HepG2 (cell line): ENCODE results near the gene NCOA5. TPM values are rescaled to one million over a fixed set of nuclear protein-coding genes. Genes with fewer than 3 reads are reported as not detected.

ENCODE experiments used
- ATF7 ChIP-seq, 2 experiments: fragments of 450-650 bp in 1 of 2; sonication (generic) in 1 of 2; formaldehyde crosslinking in 1 of 2; IDR thresholded peaks; 2 replicates each; pipeline versions ENCODE4 v1.4.0 to v1.6.1; 2016 to 2020; ENCODE audit warnings: antibody characterized with exemption in 1 of 2, mild to moderate bottlenecking in 1 of 2, missing genetic modification reagents in 1 of 2
- CHCHD3 ChIP-seq: sonication (generic); formaldehyde crosslinking; IDR thresholded peaks from 2 replicates; pipeline ENCODE4 v1.8.0; 2022; ENCODE audit warnings: mild to moderate bottlenecking, missing genetic modification reagents, moderate library complexity
- FOXC1 ChIP-seq: sonication (generic); formaldehyde crosslinking; IDR thresholded peaks from 2 replicates; pipeline ENCODE4 v1.8.0; 2022; ENCODE audit warnings: mild to moderate bottlenecking, missing genetic modification reagents, borderline replicate concordance
- HDAC1 ChIP-seq: sonication (generic); formaldehyde crosslinking; IDR thresholded peaks from 2 replicates; pipeline ENCODE4 v1.5.1; 2020; ENCODE audit warnings: mild to moderate bottlenecking, missing genetic modification reagents
- MZF1 ChIP-seq: sonication (generic); formaldehyde crosslinking; IDR thresholded peaks from 2 replicates; pipeline ENCODE4 v1.8.1; 2023; ENCODE audit warnings: mild to moderate bottlenecking, missing genetic modification reagents, borderline replicate concordance
- NRL ChIP-seq: sonication (generic); formaldehyde crosslinking; IDR thresholded peaks from 2 replicates; pipeline ENCODE4 v1.5.0; 2020; ENCODE audit warnings: missing genetic modification reagents, mild to moderate bottlenecking, moderate library complexity, borderline replicate concordance
- RBAK ChIP-seq: sonication (generic); formaldehyde crosslinking; IDR thresholded peaks from 2 replicates; pipeline ENCODE4 v1.5.1; 2020; ENCODE audit warnings: mild to moderate bottlenecking, missing genetic modification reagents
- RXRB ChIP-seq: IDR thresholded peaks from 2 replicates; pipeline ENCODE4 v1.6.1; 2016; ENCODE audit warnings: borderline replicate concordance, missing genetic modification reagents, missing compliant biosample characterization
- SPEN ChIP-seq: sonication (generic); formaldehyde crosslinking; IDR thresholded peaks from 2 replicates; pipeline ENCODE4 v1.5.1; 2020; ENCODE audit warnings: low read depth, mild to moderate bottlenecking, missing genetic modification reagents
- XRCC5 ChIP-seq: fragments of 200-400 bp; formaldehyde crosslinking; optimal IDR thresholded peaks from 2 replicates; pipeline ENCODE3; 2017; ENCODE audit warnings: mild to moderate bottlenecking, low read length
- ZNF460 ChIP-seq: sonication (generic); formaldehyde crosslinking; IDR thresholded peaks from 2 replicates; pipeline ENCODE4 v1.5.1; 2020; ENCODE audit warnings: missing genetic modification reagents, mild to moderate bottlenecking, borderline replicate concordance
- ZNF660 ChIP-seq: sonication (generic); formaldehyde crosslinking; IDR thresholded peaks from 2 replicates; pipeline ENCODE4 v1.5.1; 2020; ENCODE audit warnings: mild to moderate bottlenecking, low read depth, missing genetic modification reagents, borderline replicate concordance
- ZNF672 ChIP-seq: sonication (generic); formaldehyde crosslinking; IDR thresholded peaks from 2 replicates; pipeline ENCODE4 v1.8.1; 2022; ENCODE audit warnings: missing genetic modification reagents
- ZNF720 ChIP-seq: sonication (generic); formaldehyde crosslinking; IDR thresholded peaks from 2 replicates; pipeline ENCODE4 v1.4.0; 2020; ENCODE audit warnings: missing genetic modification reagents
- ZNF768 ChIP-seq: sonication (generic); formaldehyde crosslinking; IDR thresholded peaks from 2 replicates; pipeline ENCODE4 v1.4.0; 2020; ENCODE audit warnings: missing genetic modification reagents
- polyA plus RNA-seq, 8 experiments: library from polyadenylated mRNA; depleted of rRNA in 3 of 8; stranded (reverse) in 7 of 8; unstranded in 1 of 8; fragments of >200 nt; fragmentation: Illumina TruSeq in 4 of 8; extraction: Trizol in 4 of 8; gene quantifications; 2 replicates each; pipeline versions ENCODE4 v1.2.1 to v1.2.3, GENCODE V29; 2011 to 2016; ENCODE audit warnings: low read depth in 4 of 8, missing spikeins in 1 of 8, mixed read lengths in 1 of 8; ENCODE audit not compliant: insufficient read depth in 1 of 8
- total RNA-seq, 5 experiments: library from RNA; depleted of rRNA; stranded (reverse); fragments of >200 nt; fragmentation: Illumina TruSeq; extraction: Trizol; gene quantifications; 2 replicates each; pipeline ENCODE4 v1.2.3, GENCODE V29; 2016; ENCODE audit warnings: low read depth in 1 of 5
- TF ChIP-seq, protein P1 (sequence below): sonication (generic); formaldehyde crosslinking; IDR thresholded peaks from 2 replicates; pipeline ENCODE4 v1.4.0; 2020; ENCODE audit warnings: low read depth, mild to moderate bottlenecking, missing genetic modification reagents
- TF ChIP-seq, protein P2 (sequence below): sonication (generic); formaldehyde crosslinking; IDR thresholded peaks from 2 replicates; pipeline ENCODE4 v1.5.1; 2020; ENCODE audit warnings: mild to moderate bottlenecking, moderate library complexity, missing genetic modification reagents
- TF ChIP-seq, protein P3 (sequence below): sonication (generic); formaldehyde crosslinking; IDR thresholded peaks from 2 replicates; pipeline ENCODE4 v1.4.0; 2020; ENCODE audit warnings: missing genetic modification reagents
- TF ChIP-seq, protein P4 (sequence below): sonication (generic); formaldehyde crosslinking; IDR thresholded peaks from 2 replicates; pipeline ENCODE4 v1.4.0; 2020; ENCODE audit warnings: low read depth, missing genetic modification reagents

The NCOA5 gene
- total and polyA plus RNA-seq, 2 of the 13 experiments (the other 11 are each of a cell fraction or from before 2014, with no cell fraction given) = 16.5 to 28.4 TPM

DNA sequence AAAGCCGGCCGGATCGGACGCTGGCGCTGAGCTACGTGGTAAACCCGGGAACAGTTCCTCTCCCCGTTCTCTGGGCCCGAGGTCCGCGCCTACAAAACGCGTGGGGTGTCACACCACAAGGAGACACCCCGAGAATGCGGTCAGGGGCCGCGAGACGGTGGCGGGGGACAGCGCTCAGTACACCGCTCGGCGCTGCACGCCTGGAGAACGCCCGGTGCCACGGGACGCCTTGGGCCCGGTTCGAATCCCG is 670 bp downstream of the NCOA5 start (continued):
- TF ChIP-seq ZNF460 (CRISPR knock-in tag) (no peak), CHCHD3 (CRISPR knock-in tag) (no peak), XRCC5 (no peak), NRL (CRISPR knock-in tag) (no peak), ZNF672 (CRISPR knock-in tag) (no peak), FOXC1 (no peak), ZNF660 (CRISPR knock-in tag) (peak; percentile 29; the same call in 1 of the 2 replicates), HDAC1 (CRISPR knock-in tag) (peak; percentile 76), ZNF768 (no peak; the same call in 1 of the 2 replicates), MZF1 (peak; percentile 95; the same call in 1 of the 2 replicates), ATF7 (IDR thresholded peaks at IDR 0.05) (no peak), ATF7 (CRISPR knock-in tag; IDR thresholded peaks at IDR 0.05) (no peak), RXRB (CRISPR knock-in tag) (no peak), SPEN (CRISPR knock-in tag) (no peak), ZNF720 (no peak), RBAK (peak; percentile 22; the same call in 1 of the 2 replicates)
- TF ChIP-seq, protein P1, sequence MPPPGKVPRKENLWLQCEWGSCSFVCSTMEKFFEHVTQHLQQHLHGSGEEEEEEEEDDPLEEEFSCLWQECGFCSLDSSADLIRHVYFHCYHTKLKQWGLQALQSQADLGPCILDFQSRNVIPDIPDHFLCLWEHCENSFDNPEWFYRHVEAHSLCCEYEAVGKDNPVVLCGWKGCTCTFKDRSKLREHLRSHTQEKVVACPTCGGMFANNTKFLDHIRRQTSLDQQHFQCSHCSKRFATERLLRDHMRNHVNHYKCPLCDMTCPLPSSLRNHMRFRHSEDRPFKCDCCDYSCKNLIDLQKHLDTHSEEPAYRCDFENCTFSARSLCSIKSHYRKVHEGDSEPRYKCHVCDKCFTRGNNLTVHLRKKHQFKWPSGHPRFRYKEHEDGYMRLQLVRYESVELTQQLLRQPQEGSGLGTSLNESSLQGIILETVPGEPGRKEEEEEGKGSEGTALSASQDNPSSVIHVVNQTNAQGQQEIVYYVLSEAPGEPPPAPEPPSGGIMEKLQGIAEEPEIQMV (CRISPR knock-in tag) = no peak
- TF ChIP-seq, protein P2, sequence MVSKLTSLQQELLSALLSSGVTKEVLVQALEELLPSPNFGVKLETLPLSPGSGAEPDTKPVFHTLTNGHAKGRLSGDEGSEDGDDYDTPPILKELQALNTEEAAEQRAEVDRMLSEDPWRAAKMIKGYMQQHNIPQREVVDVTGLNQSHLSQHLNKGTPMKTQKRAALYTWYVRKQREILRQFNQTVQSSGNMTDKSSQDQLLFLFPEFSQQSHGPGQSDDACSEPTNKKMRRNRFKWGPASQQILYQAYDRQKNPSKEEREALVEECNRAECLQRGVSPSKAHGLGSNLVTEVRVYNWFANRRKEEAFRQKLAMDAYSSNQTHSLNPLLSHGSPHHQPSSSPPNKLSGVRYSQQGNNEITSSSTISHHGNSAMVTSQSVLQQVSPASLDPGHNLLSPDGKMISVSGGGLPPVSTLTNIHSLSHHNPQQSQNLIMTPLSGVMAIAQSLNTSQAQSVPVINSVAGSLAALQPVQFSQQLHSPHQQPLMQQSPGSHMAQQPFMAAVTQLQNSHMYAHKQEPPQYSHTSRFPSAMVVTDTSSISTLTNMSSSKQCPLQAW (CRISPR knock-in tag) = 0 out of 2 replicates have a peak, but pooled peaks have one; percentile 22
- TF ChIP-seq, protein P3, sequence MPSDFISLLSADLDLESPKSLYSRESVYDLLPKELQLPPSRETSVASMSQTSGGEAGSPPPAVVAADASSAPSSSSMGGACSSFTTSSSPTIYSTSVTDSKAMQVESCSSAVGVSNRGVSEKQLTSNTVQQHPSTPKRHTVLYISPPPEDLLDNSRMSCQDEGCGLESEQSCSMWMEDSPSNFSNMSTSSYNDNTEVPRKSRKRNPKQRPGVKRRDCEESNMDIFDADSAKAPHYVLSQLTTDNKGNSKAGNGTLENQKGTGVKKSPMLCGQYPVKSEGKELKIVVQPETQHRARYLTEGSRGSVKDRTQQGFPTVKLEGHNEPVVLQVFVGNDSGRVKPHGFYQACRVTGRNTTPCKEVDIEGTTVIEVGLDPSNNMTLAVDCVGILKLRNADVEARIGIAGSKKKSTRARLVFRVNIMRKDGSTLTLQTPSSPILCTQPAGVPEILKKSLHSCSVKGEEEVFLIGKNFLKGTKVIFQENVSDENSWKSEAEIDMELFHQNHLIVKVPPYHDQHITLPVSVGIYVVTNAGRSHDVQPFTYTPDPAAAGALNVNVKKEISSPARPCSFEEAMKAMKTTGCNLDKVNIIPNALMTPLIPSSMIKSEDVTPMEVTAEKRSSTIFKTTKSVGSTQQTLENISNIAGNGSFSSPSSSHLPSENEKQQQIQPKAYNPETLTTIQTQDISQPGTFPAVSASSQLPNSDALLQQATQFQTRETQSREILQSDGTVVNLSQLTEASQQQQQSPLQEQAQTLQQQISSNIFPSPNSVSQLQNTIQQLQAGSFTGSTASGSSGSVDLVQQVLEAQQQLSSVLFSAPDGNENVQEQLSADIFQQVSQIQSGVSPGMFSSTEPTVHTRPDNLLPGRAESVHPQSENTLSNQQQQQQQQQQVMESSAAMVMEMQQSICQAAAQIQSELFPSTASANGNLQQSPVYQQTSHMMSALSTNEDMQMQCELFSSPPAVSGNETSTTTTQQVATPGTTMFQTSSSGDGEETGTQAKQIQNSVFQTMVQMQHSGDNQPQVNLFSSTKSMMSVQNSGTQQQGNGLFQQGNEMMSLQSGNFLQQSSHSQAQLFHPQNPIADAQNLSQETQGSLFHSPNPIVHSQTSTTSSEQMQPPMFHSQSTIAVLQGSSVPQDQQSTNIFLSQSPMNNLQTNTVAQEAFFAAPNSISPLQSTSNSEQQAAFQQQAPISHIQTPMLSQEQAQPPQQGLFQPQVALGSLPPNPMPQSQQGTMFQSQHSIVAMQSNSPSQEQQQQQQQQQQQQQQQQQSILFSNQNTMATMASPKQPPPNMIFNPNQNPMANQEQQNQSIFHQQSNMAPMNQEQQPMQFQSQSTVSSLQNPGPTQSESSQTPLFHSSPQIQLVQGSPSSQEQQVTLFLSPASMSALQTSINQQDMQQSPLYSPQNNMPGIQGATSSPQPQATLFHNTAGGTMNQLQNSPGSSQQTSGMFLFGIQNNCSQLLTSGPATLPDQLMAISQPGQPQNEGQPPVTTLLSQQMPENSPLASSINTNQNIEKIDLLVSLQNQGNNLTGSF = peak; percentile 3; the same call in 1 of the 2 replicates
- TF ChIP-seq, protein P4, sequence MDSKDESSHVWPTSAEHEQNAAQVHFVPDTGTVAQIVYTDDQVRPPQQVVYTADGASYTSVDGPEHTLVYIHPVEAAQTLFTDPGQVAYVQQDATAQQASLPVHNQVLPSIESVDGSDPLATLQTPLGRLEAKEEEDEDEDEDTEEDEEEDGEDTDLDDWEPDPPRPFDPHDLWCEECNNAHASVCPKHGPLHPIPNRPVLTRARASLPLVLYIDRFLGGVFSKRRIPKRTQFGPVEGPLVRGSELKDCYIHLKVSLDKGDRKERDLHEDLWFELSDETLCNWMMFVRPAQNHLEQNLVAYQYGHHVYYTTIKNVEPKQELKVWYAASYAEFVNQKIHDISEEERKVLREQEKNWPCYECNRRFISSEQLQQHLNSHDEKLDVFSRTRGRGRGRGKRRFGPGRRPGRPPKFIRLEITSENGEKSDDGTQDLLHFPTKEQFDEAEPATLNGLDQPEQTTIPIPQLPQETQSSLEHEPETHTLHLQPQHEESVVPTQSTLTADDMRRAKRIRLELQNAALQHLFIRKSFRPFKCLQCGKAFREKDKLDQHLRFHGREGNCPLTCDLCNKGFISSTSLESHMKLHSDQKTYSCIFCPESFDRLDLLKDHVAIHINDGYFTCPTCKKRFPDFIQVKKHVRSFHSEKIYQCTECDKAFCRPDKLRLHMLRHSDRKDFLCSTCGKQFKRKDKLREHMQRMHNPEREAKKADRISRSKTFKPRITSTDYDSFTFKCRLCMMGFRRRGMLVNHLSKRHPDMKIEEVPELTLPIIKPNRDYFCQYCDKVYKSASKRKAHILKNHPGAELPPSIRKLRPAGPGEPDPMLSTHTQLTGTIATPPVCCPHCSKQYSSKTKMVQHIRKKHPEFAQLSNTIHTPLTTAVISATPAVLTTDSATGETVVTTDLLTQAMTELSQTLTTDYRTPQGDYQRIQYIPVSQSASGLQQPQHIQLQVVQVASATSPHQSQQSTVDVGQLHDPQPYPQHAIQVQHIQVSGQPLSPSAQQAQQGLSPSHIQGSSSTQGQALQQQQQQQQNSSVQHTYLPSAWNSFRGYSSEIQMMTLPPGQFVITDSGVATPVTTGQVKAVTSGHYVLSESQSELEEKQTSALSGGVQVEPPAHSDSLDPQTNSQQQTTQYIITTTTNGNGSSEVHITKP (CRISPR knock-in tag) = no peak
